Activated CD4-positive, alpha-beta T cell treated with anti-CD3 and anti-CD28 coated beads for 36 hours (primary cell): Measurements from ENCODE around the gene STOX2. TPM values are rescaled to one million over a fixed set of nuclear protein-coding genes. Genes with fewer than 3 reads are reported as not detected.

Experiments used
- ATAC-seq: fragments of 200-7000 bp; cut with Tn5 transposase; one replicate; pipeline ENCODE4 v1.10.0; 2021; ENCODE audit warnings: mild to moderate bottlenecking, moderate library complexity
- CTCF ChIA-PET: fragments of 350-600 bp; sonication (Branson Sonifier 250); formaldehyde crosslinking; loops from one replicate; lab custom pipeline; 2021; ENCODE audit warnings: antibody characterized with exemption; lab: Charles Lee
- POLR2A ChIA-PET: fragments of 350-600 bp; sonication (Branson Sonifier 250); formaldehyde crosslinking; loops from one replicate; lab custom pipeline; 2021; ENCODE audit warnings: antibody characterized with exemption, inconsistent platforms; lab: Charles Lee
- DNase-seq: peaks from one replicate; pipeline ENCODE4 v3.0.0-alpha.2; 2020
- H3K27ac Mint-ChIP-seq: one replicate; pipeline ENCODE4 v1.8.0; 2021; ENCODE audit warnings: mixed read lengths
- H3K27me3 Mint-ChIP-seq: one replicate; pipeline ENCODE4 v1.8.0; 2021; ENCODE audit warnings: mixed read lengths
- H3K36me3 Mint-ChIP-seq: one replicate; pipeline ENCODE4 v1.8.0; 2021; ENCODE audit warnings: low read depth, mixed read lengths
- H3K4me1 Mint-ChIP-seq: one replicate; pipeline ENCODE4 v1.8.0; 2021; ENCODE audit warnings: mixed read lengths
- H3K4me3 Mint-ChIP-seq: one replicate; pipeline ENCODE4 v1.8.0; 2021; ENCODE audit warnings: mild to moderate bottlenecking, moderate library complexity, mixed read lengths
- H3K9me3 Mint-ChIP-seq: one replicate; pipeline ENCODE4 v1.8.0; 2021; ENCODE audit warnings: low read depth, mixed read lengths
- intact Hi-C, 2 experiments: fragments of 100-400 bp; cut with DNase I in 1 of 2; cut with micrococcal nuclease in 1 of 2; formaldehyde crosslinking; loops; one replicate each; pipeline versions ENCODE4 v1.14.2 to v1.15.1; 2022 to 2024; cut with DNase I, micrococcal nuclease
- total RNA-seq, 2 experiments: library from RNA; stranded (reverse); gene quantifications; one replicate each; pipeline ENCODE4 v1.2.3, GENCODE V29; 2021

STOX2 gene
- total RNA-seq, 2 experiments from 2014 or later: not detected

- ChIA-PET CTCF (interaction anchor here (0.7 kb wide), 1 partner anchor 1354 kb away, joined by 3 read pairs; no protein-coding TSS in a partner anchor), POLR2A (interaction anchor here (0.6 kb wide), 1 partner anchor 376 kb away, joined by 7 read pairs; no protein-coding TSS in a partner anchor)
- DNase-seq (no peak), ATAC-seq (no peak)
- Mint-ChIP-seq H3K27me3 (no peaks in the 10 kb centered on the region), H3K36me3 (no peaks in the 10 kb centered on the region), H3K4me1 (no peaks in the 10 kb centered on the region), H3K9me3 (no peaks in the 10 kb centered on the region), H3K27ac (no peak overlapping the region), H3K4me3 (no peak overlapping the region)
- intact Hi-C loops: no loop called here
Measured at GRCh38 chr4:183989461-183989860, 84.4 kb downstream of the STOX2 start.

- no peaks in the 10 kb centered on the region for H3K4me1 Mint-ChIP-seq
- intact Hi-C loops: no loop called here
- ATAC-seq (no peak), DNase-seq (no peak)
- POLR2A ChIA-PET: no interaction called here
- H3K4me3 Mint-ChIP-seq: no peak overlapping the region
- no peaks in the 10 kb centered on the region for H3K36me3 Mint-ChIP-seq
- no peak overlapping the region for H3K27ac Mint-ChIP-seq
- no peaks in the 10 kb centered on the region for H3K9me3 Mint-ChIP-seq
- no peaks in the 10 kb centered on the region for H3K27me3 Mint-ChIP-seq
- CTCF ChIA-PET: interaction anchor here (0.7 kb wide), 1 partner anchor 64 kb away, joined by 3 read pairs; no protein-coding TSS in a partner anchor
Measured at GRCh38 chr4:183989931-183990330, 84.8 kb downstream of the STOX2 start.

- Mint-ChIP-seq H3K9me3 (no peaks in the 10 kb centered on the region), H3K27me3 (no peaks in the 10 kb centered on the region), H3K36me3 (no peaks in the 10 kb centered on the region), H3K27ac (no peak overlapping the region), H3K4me1 (no peaks in the 10 kb centered on the region), H3K4me3 (no peak overlapping the region)
- POLR2A ChIA-PET: no interaction called here
- CTCF ChIA-PET: no interaction called here
- intact Hi-C loops: no loop called here
- DNase-seq (no peak), ATAC-seq (no peak)
Measured at GRCh38 chr4:183993676-183994075, 88.6 kb downstream of the STOX2 start.

- ChIA-PET POLR2A (no interaction called here), CTCF (interaction anchor here (1.1 kb wide), 1 partner anchor 27 kb away, joined by 4 read pairs; no protein-coding TSS in a partner anchor)
- H3K9me3 Mint-ChIP-seq: no peaks in the 10 kb centered on the region
- no peak overlapping the region for H3K4me3 Mint-ChIP-seq
- ATAC-seq (no peak), DNase-seq (no peak)
- H3K27me3 Mint-ChIP-seq: no peaks in the 10 kb centered on the region
- H3K36me3 Mint-ChIP-seq: no peaks in the 10 kb centered on the region
- intact Hi-C loops: no loop called here
- no peak overlapping the region for H3K27ac Mint-ChIP-seq
- no peaks in the 10 kb centered on the region for H3K4me1 Mint-ChIP-seq
Measured at GRCh38 chr4:183995570-183995969, 90.5 kb downstream of the STOX2 start.

GRCh38 chr4:183996868-183997267, 91.8 kb downstream of the STOX2 start:
- Mint-ChIP-seq H3K27me3 (no peaks in the 10 kb centered on the region), H3K4me3 (no peak overlapping the region), H3K36me3 (no peaks in the 10 kb centered on the region), H3K27ac (no peak overlapping the region), H3K4me1 (no peaks in the 10 kb centered on the region), H3K9me3 (no peaks in the 10 kb centered on the region)
- ChIA-PET POLR2A (no interaction called here), CTCF (no interaction called here)
- intact Hi-C loops: no loop called here
- ATAC-seq (no peak), DNase-seq (no peak)

- CTCF ChIA-PET: no interaction called here
- Mint-ChIP-seq H3K27me3 (no peaks in the 10 kb centered on the region), H3K36me3 (no peaks in the 10 kb centered on the region), H3K4me1 (no peaks in the 10 kb centered on the region), H3K9me3 (no peaks in the 10 kb centered on the region), H3K4me3 (no peak overlapping the region), H3K27ac (no peak overlapping the region)
- intact Hi-C loops: no loop called here
- POLR2A ChIA-PET: no interaction called here
- DNase-seq (no peak), ATAC-seq (no peak)
Measured at GRCh38 chr4:183999435-183999834, 94.3 kb downstream of the STOX2 start.

GRCh38 chr4:184000457-184001396, 95.6 kb downstream of the STOX2 start:
- no peaks in the 10 kb centered on the region for H3K4me1 Mint-ChIP-seq
- intact Hi-C loops: no loop called here
- no peak overlapping the region for H3K4me3 Mint-ChIP-seq
- ChIA-PET CTCF (interaction anchor here (0.6 kb wide), 1 partner anchor 12 kb away, joined by 3 read pairs; no protein-coding TSS in a partner anchor), POLR2A (no interaction called here)
- H3K36me3 Mint-ChIP-seq: no peaks in the 10 kb centered on the region
- no peaks in the 10 kb centered on the region for H3K27me3 Mint-ChIP-seq
- no peak overlapping the region for H3K27ac Mint-ChIP-seq
- ATAC-seq (no peak), DNase-seq (no peak)
- H3K9me3 Mint-ChIP-seq: no peaks in the 10 kb centered on the region

GRCh38 chr4:184003433-184003832, 98.3 kb downstream of the STOX2 start:
- Mint-ChIP-seq H3K36me3 (no peaks in the 10 kb centered on the region), H3K4me3 (no peak overlapping the region), H3K27ac (no peak overlapping the region), H3K27me3 (no peaks in the 10 kb centered on the region), H3K4me1 (no peaks in the 10 kb centered on the region), H3K9me3 (no peaks in the 10 kb centered on the region)
- DNase-seq (no peak), ATAC-seq (no peak)
- ChIA-PET POLR2A (no interaction called here), CTCF (interaction anchor here (0.6 to 1.7 kb wide), 2 partner anchors 10 to 999 kb away, joined by 3 to 4 read pairs; no protein-coding TSS in a partner anchor)
- intact Hi-C loops: no loop called here

- H3K4me3 Mint-ChIP-seq: no peak overlapping the region
Measured at GRCh38 chr4:184007891-184008290, 102.8 kb downstream of the STOX2 start.

GRCh38 chr4:184010696-184011095, 105.6 kb downstream of the STOX2 start:
- Mint-ChIP-seq H3K27me3 (no peaks in the 10 kb centered on the region), H3K27ac (no peak overlapping the region), H3K36me3 (no peaks in the 10 kb centered on the region), H3K4me1 (peaks cover 4% of the 10 kb centered on the region), H3K4me3 (no peak overlapping the region), H3K9me3 (no peaks in the 10 kb centered on the region)
- intact Hi-C loops: no loop called here
- CTCF ChIA-PET: no interaction called here
- ATAC-seq (no peak), DNase-seq (no peak)
- POLR2A ChIA-PET: no interaction called here

More at GRCh38 chr4:184007891-184008290, 102.8 kb downstream of the STOX2 start:
- ChIA-PET POLR2A (no interaction called here), CTCF (no interaction called here)
- DNase-seq (no peak), ATAC-seq (no peak)
- H3K27ac Mint-ChIP-seq: no peak overlapping the region
- H3K36me3 Mint-ChIP-seq: no peaks in the 10 kb centered on the region
- H3K9me3 Mint-ChIP-seq: no peaks in the 10 kb centered on the region
- intact Hi-C loops: no loop called here
- peaks cover 2% of the 10 kb centered on the region for H3K4me1 Mint-ChIP-seq
- no peaks in the 10 kb centered on the region for H3K27me3 Mint-ChIP-seq

- Mint-ChIP-seq H3K27me3 (no peaks in the 10 kb centered on the region), H3K9me3 (no peaks in the 10 kb centered on the region), H3K36me3 (no peaks in the 10 kb centered on the region), H3K27ac (no peak overlapping the region), H3K4me1 (peaks cover 4% of the 10 kb centered on the region), H3K4me3 (no peak overlapping the region)
- CTCF ChIA-PET: no interaction called here
- DNase-seq (no peak), ATAC-seq (no peak)
- POLR2A ChIA-PET: no interaction called here
- intact Hi-C loops: no loop called here
Measured at GRCh38 chr4:184011826-184012380, 106.8 kb downstream of the STOX2 start.
